Measurements from ENCODE around the gene UBB. TPM values are rescaled to one million over a fixed set of nuclear protein-coding genes. Genes with fewer than 3 reads are reported as not detected.

UBB gene
- total RNA-seq, 1 donor from 2014 or later: 625 TPM

DNA sequence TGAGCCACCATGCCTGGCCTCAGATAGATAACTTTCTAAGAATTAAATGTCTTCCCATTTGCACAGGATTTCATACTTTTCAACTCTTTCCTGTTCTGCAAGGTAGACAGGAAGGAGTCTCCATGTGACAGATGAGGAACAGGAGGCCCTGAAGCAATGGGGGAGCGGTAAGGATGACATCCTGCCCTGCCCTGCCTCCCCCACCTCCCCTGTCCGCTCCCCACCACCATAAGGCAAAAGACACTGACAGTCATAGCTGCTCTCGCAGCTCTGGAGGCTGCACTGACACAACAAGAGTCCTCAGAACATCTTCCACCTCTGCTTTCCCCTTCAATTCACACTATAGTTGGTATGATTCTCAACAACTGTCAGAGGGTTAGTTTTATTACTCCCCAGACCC lies 37.3 kb upstream of the UBB start:
- Histone ChIP-seq H3K9me3 (no peaks in the 10 kb centered on the region), H3K36me3 (peaks cover 0 to 13% of the 10 kb centered on the region in 2 donors), H3K4me1 (no peaks in the 10 kb centered on the region), H3K4me3 (no peak overlapping the region), H3K27me3 (no peaks in the 10 kb centered on the region), H3K27ac (no peak overlapping the region)
- intact Hi-C loops (cut with DNase I): no loop called here
- TF ChIP-seq POLR2AphosphoS5 (IDR thresholded peaks at IDR 0.05; ENCODE audit: insufficient read depth in 1 of 2, low read depth in 1 of 2) (no peak), POLR2A (IDR thresholded peaks at IDR 0.05) (no peak)
- TF ChIP-seq, protein P1, sequence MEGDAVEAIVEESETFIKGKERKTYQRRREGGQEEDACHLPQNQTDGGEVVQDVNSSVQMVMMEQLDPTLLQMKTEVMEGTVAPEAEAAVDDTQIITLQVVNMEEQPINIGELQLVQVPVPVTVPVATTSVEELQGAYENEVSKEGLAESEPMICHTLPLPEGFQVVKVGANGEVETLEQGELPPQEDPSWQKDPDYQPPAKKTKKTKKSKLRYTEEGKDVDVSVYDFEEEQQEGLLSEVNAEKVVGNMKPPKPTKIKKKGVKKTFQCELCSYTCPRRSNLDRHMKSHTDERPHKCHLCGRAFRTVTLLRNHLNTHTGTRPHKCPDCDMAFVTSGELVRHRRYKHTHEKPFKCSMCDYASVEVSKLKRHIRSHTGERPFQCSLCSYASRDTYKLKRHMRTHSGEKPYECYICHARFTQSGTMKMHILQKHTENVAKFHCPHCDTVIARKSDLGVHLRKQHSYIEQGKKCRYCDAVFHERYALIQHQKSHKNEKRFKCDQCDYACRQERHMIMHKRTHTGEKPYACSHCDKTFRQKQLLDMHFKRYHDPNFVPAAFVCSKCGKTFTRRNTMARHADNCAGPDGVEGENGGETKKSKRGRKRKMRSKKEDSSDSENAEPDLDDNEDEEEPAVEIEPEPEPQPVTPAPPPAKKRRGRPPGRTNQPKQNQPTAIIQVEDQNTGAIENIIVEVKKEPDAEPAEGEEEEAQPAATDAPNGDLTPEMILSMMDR (IDR thresholded peaks at IDR 0.05): no peak
- DNase-seq (ENCODE audit: extremely low spot score in 2 of 2): no peak

DNA sequence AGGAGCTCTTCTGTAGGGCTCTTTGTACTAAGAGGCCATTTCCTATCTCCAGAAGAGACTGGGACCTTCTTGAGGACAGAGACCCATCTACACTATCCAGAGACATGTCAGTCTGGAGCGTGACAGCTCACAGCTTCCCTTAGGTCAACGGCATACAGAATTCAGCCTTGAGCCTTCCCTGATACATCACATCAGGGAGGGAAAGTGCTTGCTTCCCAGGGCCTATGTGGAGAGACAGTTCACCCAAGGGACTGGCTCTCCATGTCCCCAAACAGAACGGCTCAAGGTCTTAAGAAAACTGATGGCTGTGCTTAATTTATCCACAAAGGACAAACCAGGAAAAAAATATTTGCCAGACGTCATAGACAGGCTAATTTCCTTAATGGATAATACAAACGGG lies 35.3 kb upstream of the UBB start:
- no peaks in the 10 kb centered on the region for H3K27me3 ChIP-seq
- no peak for DNase-seq (ENCODE audit: extremely low spot score in 2 of 2)
- no peak overlapping the region for H3K27ac ChIP-seq
- intact Hi-C loops (cut with DNase I): no loop called here
- H3K9me3 ChIP-seq: no peaks in the 10 kb centered on the region
- no peak overlapping the region for H3K4me3 ChIP-seq
- H3K36me3 ChIP-seq: peaks cover 0 to 18% of the 10 kb centered on the region in 2 donors
- no peak for TF ChIP-seq POLR2AphosphoS5 (IDR thresholded peaks at IDR 0.05; ENCODE audit: insufficient read depth in 1 of 2, low read depth in 1 of 2)
- no peak for TF ChIP-seq POLR2A (IDR thresholded peaks at IDR 0.05)
- TF ChIP-seq, protein P1 (IDR thresholded peaks at IDR 0.05): no peak
- no peaks in the 10 kb centered on the region for H3K4me1 ChIP-seq

DNA sequence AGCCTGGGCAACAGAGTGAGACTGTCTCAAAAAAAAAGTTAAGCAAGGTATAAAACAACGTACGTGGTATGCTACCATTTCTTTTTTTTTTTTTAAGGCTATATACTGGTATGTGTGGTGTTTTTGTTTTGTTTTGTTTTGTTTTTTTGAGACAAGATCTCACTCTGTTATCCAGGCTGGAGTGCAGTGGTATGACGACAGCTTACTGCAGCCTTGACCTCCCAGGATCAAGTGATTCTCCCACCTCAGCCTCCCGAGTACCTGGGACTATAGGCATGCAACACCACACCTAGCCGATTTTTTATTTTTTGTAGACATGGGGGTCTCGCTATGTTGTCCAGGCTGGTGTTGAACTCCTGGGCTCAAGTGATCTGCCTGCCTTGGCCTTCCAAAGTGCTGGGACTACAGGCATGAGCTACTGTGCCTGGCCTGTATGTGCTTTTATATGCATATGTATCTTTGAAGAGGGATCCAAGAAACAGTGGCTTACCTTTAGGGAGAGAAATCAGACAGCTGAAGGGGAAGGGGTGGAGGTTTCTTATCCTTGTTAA lies 34.1 kb upstream of the UBB start:
- no peak overlapping the region for H3K27ac ChIP-seq
- intact Hi-C loops (cut with DNase I): no loop called here
- no peaks in the 10 kb centered on the region for H3K27me3 ChIP-seq
- DNase-seq (ENCODE audit: extremely low spot score in 2 of 2): no peak
- H3K4me1 ChIP-seq: peaks cover 7% of the 10 kb centered on the region
- H3K4me3 ChIP-seq: no peak overlapping the region
- TF ChIP-seq, protein P1 (IDR thresholded peaks at IDR 0.05): no peak
- TF ChIP-seq POLR2A (IDR thresholded peaks at IDR 0.05) (no peak), POLR2AphosphoS5 (IDR thresholded peaks at IDR 0.05; ENCODE audit: insufficient read depth in 1 of 2, low read depth in 1 of 2) (no peak)
- H3K9me3 ChIP-seq: no peaks in the 10 kb centered on the region
- H3K36me3 ChIP-seq: peaks cover 0 to 18% of the 10 kb centered on the region in 2 donors

DNA sequence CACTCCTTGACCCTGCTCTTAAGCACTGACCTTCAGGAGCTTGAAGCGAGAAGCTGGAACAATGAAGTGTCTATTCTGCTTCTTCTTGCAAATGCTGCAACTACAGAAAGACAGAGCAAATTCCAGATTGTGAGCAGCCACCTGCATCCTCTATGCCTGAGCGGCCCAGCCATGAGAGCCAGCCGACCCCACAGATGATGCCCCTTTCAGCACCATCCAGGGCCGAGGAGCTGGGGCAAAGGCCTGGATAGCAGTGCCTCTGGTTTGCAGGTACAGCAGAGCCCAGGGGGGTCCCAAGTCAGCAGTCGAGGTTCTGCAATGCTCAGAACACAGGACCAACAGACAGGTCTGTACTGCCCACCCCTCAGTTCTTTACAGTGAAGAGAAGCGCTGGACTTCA lies 32.3 kb upstream of the UBB start:
- Histone ChIP-seq H3K27me3 (no peaks in the 10 kb centered on the region), H3K27ac (no peak overlapping the region), H3K4me3 (no peak overlapping the region), H3K9me3 (no peaks in the 10 kb centered on the region), H3K36me3 (peaks cover 0 to 13% of the 10 kb centered on the region in 2 donors), H3K4me1 (peaks cover 18% of the 10 kb centered on the region)
- intact Hi-C loops (cut with DNase I): no loop called here
- no peak for DNase-seq (ENCODE audit: extremely low spot score in 2 of 2)
- TF ChIP-seq POLR2A (IDR thresholded peaks at IDR 0.05) (no peak), POLR2AphosphoS5 (IDR thresholded peaks at IDR 0.05; ENCODE audit: insufficient read depth in 1 of 2, low read depth in 1 of 2) (no peak)
- TF ChIP-seq, protein P1 (IDR thresholded peaks at IDR 0.05): no peak

DNA sequence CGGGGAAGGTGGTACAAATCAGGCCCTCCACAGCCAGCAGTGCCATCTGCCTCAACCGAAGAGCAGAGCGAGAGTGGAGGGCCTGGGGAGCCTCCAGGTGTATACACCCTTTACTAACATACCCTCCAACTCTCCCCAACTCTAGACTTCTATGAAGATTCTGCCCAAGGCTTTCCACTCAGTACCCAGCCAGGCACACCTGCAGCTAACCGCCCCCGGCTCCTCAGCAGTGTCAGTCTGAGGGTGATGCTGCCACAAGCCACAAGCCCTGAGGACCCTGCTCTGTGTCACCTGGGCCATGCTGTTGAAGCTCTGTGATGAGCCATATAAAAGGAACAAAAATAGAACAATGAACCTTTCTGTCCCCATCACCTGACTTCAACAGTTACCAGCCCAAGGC lies 31.5 kb upstream of the UBB start:
- Histone ChIP-seq H3K4me3 (no peak overlapping the region), H3K9me3 (no peaks in the 10 kb centered on the region), H3K27ac (no peak overlapping the region), H3K27me3 (no peaks in the 10 kb centered on the region), H3K36me3 (peaks cover 0 to 5% of the 10 kb centered on the region in 2 donors), H3K4me1 (peaks cover 18% of the 10 kb centered on the region)
- DNase-seq (ENCODE audit: extremely low spot score in 2 of 2): no peak
- TF ChIP-seq POLR2A (IDR thresholded peaks at IDR 0.05): no peak
- TF ChIP-seq, protein P1 (IDR thresholded peaks at IDR 0.05): no peak
- TF ChIP-seq POLR2AphosphoS5 (IDR thresholded peaks at IDR 0.05; ENCODE audit: insufficient read depth in 1 of 2, low read depth in 1 of 2): no peak
- intact Hi-C loops (cut with DNase I): no loop called here

All from vagina (tissue), 2 donors.